Measurements from ENCODE around the gene PARVB.

The PARVB gene

DNA sequence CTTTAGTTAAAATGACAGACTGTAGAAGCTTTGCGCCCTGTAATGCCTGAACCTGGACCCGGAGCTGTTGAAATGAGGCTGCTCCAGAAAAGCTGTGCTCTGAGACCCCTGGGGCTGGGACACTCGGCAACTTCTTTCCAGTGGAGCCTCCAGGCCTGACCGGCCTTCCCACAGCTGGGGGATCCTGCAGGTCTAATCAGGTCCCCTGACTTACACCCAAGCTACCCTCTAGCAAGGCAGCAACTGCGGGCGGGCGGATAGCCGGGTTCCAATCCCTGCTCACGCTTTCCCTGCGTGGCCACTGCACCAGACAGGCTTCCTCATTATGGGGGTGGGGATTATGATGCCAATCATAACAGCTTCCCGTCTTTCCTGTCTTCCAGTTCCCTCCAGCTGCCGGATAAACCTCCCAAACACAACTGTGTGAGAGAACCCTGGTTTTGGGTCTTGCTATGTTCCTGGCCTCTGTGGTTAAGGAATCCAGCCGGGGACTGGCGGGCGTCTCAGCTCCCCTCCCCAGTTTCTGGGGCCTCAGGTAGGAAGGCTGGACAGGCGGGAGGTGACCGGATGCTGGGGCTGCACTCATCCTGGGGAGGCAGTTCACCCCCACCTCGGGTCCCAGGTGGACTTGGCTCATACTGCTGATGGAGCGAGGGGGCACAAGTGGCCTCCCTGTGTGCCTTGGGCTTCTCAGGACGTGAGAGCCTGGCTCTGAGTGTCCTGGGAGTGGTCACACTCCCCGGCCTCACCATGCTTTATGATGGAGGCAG lies 195.2 kb downstream of the PARVB start:
- POLR2A ChIA-PET (ENCODE audit: low non-redundant PET): no interaction called here
- TF ChIP-seq, protein P1, sequence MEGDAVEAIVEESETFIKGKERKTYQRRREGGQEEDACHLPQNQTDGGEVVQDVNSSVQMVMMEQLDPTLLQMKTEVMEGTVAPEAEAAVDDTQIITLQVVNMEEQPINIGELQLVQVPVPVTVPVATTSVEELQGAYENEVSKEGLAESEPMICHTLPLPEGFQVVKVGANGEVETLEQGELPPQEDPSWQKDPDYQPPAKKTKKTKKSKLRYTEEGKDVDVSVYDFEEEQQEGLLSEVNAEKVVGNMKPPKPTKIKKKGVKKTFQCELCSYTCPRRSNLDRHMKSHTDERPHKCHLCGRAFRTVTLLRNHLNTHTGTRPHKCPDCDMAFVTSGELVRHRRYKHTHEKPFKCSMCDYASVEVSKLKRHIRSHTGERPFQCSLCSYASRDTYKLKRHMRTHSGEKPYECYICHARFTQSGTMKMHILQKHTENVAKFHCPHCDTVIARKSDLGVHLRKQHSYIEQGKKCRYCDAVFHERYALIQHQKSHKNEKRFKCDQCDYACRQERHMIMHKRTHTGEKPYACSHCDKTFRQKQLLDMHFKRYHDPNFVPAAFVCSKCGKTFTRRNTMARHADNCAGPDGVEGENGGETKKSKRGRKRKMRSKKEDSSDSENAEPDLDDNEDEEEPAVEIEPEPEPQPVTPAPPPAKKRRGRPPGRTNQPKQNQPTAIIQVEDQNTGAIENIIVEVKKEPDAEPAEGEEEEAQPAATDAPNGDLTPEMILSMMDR (conservative IDR thresholded peaks at IDR 0.05; ENCODE audit: low read depth): no peak
- no peak overlapping the region for H3K27ac ChIP-seq
- CTCF ChIA-PET: no interaction called here
- no peak for DNase-seq (ENCODE audit: low spot score)

DNA sequence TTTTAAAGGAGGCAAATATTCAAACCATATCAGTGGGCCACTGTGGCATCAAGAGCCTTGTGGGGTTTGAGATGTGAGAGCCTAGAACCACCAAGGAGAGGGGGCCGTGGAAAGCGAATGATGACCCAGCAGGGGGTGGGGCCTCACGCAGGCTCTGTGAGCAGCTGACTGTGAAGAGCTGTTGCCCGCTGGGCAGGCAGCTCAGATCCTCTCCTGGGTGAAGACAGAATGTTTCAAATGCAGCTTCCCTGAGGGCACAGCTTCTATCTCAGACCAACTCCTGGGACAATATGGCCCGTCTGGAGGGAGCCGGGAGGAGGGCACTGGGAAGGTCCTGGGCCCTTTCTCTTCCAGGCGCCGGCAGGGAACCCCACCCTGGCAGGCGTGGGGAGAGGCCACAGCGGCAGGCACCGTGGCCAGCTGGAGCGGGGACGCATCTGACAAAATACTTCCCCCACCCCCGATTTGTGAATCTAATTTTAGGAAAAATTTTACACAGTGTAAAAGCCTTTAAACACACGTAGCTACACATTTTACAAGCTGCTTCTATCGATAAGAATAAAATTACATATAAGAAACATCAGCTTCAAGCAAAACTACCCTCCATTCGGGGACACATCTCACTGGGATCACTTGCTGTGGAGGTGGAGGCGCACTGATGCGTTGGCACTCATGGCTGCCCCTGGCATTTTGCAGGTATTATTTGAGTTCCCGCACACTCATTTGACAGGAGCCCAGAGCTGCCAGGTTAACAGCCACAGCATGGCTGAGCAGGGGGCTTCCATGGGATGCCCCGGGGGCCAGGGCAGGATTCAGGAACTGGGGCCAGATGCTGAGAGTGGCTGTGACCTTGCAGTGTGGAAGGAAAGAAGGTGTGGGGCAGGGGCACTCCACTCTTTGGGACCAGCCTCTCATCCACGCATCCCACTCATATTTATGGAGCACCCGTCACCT lies 196.9 kb downstream of the PARVB start:
- ChIA-PET CTCF (no interaction called here), POLR2A (ENCODE audit: low non-redundant PET) (no interaction called here)

DNA sequence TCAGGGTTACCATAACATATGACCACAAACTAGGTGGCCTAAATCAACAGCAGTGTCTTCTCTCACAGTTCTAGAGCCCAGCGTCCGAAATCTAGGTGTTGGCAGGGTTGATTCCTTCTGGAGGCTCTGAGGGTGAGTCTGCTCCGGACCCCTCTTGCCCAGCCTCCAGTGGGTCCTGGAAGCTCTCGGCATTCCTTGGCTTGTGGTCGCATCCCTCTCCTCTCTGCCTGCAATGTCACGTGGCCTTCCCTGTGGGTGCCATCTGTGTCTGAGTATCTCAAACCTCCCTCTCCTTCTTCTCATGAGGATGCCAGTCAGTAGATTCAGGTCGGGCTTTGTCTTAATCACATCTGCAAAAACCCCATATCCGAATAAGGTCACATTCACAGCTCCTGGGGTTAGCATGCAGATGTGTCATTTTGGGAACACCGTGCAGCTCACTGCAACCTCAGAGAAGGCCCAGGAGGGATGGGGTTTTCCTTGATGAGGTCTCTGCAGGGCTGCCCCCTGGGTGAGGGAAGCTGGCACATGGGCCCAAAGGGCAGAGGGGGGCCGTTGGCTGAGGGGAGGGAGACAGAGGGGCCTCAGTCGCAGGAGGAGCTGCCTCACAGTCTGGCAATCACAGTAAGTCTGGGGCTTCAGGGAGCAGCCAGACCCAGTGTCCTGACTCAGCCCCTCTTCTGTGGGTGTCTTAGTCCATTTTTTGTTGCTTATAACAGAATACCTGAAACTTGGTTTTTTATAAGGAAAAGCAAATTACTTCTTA lies 197.8 kb downstream of the PARVB start:
- TF ChIP-seq, protein P1 (conservative IDR thresholded peaks at IDR 0.05; ENCODE audit: low read depth): no peak
- no peak for DNase-seq (ENCODE audit: low spot score)
- no peak overlapping the region for H3K27ac ChIP-seq
- CTCF ChIA-PET: no interaction called here
- POLR2A ChIA-PET (ENCODE audit: low non-redundant PET): no interaction called here

More for the DNA sequence above, 196.9 kb downstream of the PARVB start:
- H3K27ac ChIP-seq: no peak overlapping the region
- no peak for DNase-seq (ENCODE audit: low spot score)
- TF ChIP-seq, protein P1 (conservative IDR thresholded peaks at IDR 0.05; ENCODE audit: low read depth): no peak
